DND-41 (cell line): ENCODE data around the gene ENPP5.

Source experiments
- CTCF ChIP-seq: IDR thresholded peaks from 2 replicates; pipeline ENCODE4 v1.5.1; 2012; ENCODE audit warnings: borderline replicate concordance, low read length, moderate library complexity, mild to moderate bottlenecking; ENCODE audit not compliant: poor library complexity, severe bottlenecking; ENCODE audit errors: extremely low read depth
- EZH2 ChIP-seq: IDR thresholded peaks from 3 replicates; pipeline ENCODE4 v1.6.1; 2012; ENCODE audit warnings: borderline replicate concordance, low read depth, mild to moderate bottlenecking, moderate library complexity, low read length, inconsistent platforms; ENCODE audit not compliant: severe bottlenecking

- no peak for TF ChIP-seq EZH2
- TF ChIP-seq CTCF, result no peak
Measured at GRCh38 chr6:46190889-46191288, 20.1 kb upstream of the ENPP5 start.
